Fibroblast of lung (primary cell): Measurements from ENCODE around the gene MTHFD2L.

Experiments
- EZH2 ChIP-seq: IDR thresholded peaks from 2 replicates; pipeline ENCODE4 v1.5.1; 2012; ENCODE audit warnings: low read length, control low read depth, mild to moderate bottlenecking; ENCODE audit errors: missing control alignments
- TF ChIP-seq, protein P1 (sequence below), 2 donors: IDR thresholded peaks in 1 of 2; conservative IDR thresholded peaks in 1 of 2; 1 replicate in 1 of 2; 2 replicates in 1 of 2; pipeline ENCODE4 v1.5.1; 2011 to 2012; ENCODE audit warnings: low read length in 2 of 2, control low read depth in 1 of 2, inconsistent platforms in 1 of 2, low read depth in 1 of 2, mild to moderate bottlenecking in 1 of 2

DNA sequence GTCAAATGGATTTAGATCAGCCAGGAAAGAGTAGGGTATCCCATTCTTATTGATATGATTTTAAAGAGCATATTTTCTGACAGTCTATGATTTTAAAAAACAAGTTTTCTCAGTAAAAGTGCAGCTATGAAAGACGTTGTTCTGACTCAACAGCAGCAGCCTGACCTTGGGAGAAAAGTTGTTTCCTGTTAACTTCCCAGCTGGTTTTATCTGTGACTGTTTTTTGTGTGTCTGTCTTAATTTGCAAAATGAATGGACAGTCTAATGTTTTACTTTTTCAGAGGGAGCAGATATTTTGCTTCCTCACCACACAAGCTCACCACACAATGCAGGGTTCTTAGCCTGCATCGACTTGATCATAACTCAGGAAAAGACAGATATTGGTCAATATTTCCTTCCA lies 764 bp upstream of the MTHFD2L start:
- TF ChIP-seq, protein P1, sequence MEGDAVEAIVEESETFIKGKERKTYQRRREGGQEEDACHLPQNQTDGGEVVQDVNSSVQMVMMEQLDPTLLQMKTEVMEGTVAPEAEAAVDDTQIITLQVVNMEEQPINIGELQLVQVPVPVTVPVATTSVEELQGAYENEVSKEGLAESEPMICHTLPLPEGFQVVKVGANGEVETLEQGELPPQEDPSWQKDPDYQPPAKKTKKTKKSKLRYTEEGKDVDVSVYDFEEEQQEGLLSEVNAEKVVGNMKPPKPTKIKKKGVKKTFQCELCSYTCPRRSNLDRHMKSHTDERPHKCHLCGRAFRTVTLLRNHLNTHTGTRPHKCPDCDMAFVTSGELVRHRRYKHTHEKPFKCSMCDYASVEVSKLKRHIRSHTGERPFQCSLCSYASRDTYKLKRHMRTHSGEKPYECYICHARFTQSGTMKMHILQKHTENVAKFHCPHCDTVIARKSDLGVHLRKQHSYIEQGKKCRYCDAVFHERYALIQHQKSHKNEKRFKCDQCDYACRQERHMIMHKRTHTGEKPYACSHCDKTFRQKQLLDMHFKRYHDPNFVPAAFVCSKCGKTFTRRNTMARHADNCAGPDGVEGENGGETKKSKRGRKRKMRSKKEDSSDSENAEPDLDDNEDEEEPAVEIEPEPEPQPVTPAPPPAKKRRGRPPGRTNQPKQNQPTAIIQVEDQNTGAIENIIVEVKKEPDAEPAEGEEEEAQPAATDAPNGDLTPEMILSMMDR (conservative IDR thresholded peaks at IDR 0.05 in 1 of 2, IDR thresholded peaks at IDR 0.05 in 1 of 2; ENCODE audit: low read depth in 1 of 2, low read length in 2 of 2), result no peak
- no peak for TF ChIP-seq EZH2
